ENCODE measurements around the gene ERC1. TPM values are rescaled to one million over a fixed set of nuclear protein-coding genes. Genes with fewer than 3 reads are reported as not detected.

ERC1 gene
- polyA plus RNA-seq, 1 donor from 2014 or later = 7.1 TPM

GRCh38 chr12:1162081-1162760 is 171.2 kb downstream of the ERC1 start:
- H3K36me3 ChIP-seq (ENCODE audit: insufficient read depth, low read length) = no peaks in the 10 kb centered on the region
- H4K20me1 ChIP-seq (ENCODE audit: insufficient read depth) = no peaks in the 10 kb centered on the region
- H3K27ac ChIP-seq (ENCODE audit: low read length) = no peak overlapping the region
- H3K79me2 ChIP-seq (replicated peaks; ENCODE audit: insufficient read depth, low read length) = no peaks in the 10 kb centered on the region
- no peaks in the 10 kb centered on the region for H3K9me2 ChIP-seq (ENCODE audit: insufficient read depth, low read length)
- no peak for TF ChIP-seq POLR2AphosphoS5 (IDR thresholded peaks at IDR 0.05)
- TF ChIP-seq REST (IDR thresholded peaks at IDR 0.05; ENCODE audit: borderline replicate concordance) = no peak
- no peak overlapping the region for H3K4me3 ChIP-seq (ENCODE audit: low read length)
- no peaks in the 10 kb centered on the region for H3F3A ChIP-seq (ENCODE audit: insufficient read depth, low read length, poor library complexity, severe bottlenecking)
- no peak overlapping the region for H2AFZ ChIP-seq (ENCODE audit: low read depth, low read length)
- no peaks in the 10 kb centered on the region for H3K9me3 ChIP-seq (ENCODE audit: low read length)
- no peaks in the 10 kb centered on the region for H3K27me3 ChIP-seq (ENCODE audit: insufficient read depth, low read depth, low read length)
- H3K4me2 ChIP-seq (ENCODE audit: low read length) = no peak overlapping the region
- no peak overlapping the region for H3K9ac ChIP-seq (ENCODE audit: low read length)

GRCh38 chr12:1167784-1168183 is 176.8 kb downstream of the ERC1 start:
- no peaks in the 10 kb centered on the region for H3K27me3 ChIP-seq (ENCODE audit: insufficient read depth, low read depth, low read length)
- no peaks in the 10 kb centered on the region for H3F3A ChIP-seq (ENCODE audit: insufficient read depth, low read length, poor library complexity, severe bottlenecking)
- H3K27ac ChIP-seq (ENCODE audit: low read length) = no peak overlapping the region
- no peak overlapping the region for H3K4me2 ChIP-seq (ENCODE audit: low read length)
- no peak overlapping the region for H3K9ac ChIP-seq (ENCODE audit: low read length)
- no peak overlapping the region for H2AFZ ChIP-seq (ENCODE audit: low read depth, low read length)
- TF ChIP-seq MXI1 (conservative IDR thresholded peaks at IDR 0.05; ENCODE audit: poor library complexity, severe bottlenecking) (no peak), REST (IDR thresholded peaks at IDR 0.05; ENCODE audit: borderline replicate concordance) (no peak), SMC3 (conservative IDR thresholded peaks at IDR 0.05; ENCODE audit: poor library complexity) (no peak), RAD21 (conservative IDR thresholded peaks at IDR 0.05) (no peak), POLR2AphosphoS5 (IDR thresholded peaks at IDR 0.05) (no peak), EP300 (conservative IDR thresholded peaks at IDR 0.05; ENCODE audit: poor library complexity, severe bottlenecking) (no peak), CTCF (IDR thresholded peaks at IDR 0.05; ENCODE audit: poor library complexity, severe bottlenecking) (no peak), EZH2 (IDR thresholded peaks at IDR 0.05; ENCODE audit: borderline replicate concordance, insufficient read depth, low read length, poor library complexity, severe bottlenecking) (no peak), TAF1 (IDR thresholded peaks at IDR 0.05; ENCODE audit: low read depth) (no peak)
- no peaks in the 10 kb centered on the region for H3K9me3 ChIP-seq (ENCODE audit: low read length)
- H3K9me2 ChIP-seq (ENCODE audit: insufficient read depth, low read length) = no peaks in the 10 kb centered on the region
- H3K36me3 ChIP-seq (ENCODE audit: insufficient read depth, low read length) = no peaks in the 10 kb centered on the region
- H3K4me3 ChIP-seq (ENCODE audit: low read length) = no peak overlapping the region
- no peaks in the 10 kb centered on the region for H3K79me2 ChIP-seq (replicated peaks; ENCODE audit: insufficient read depth, low read length)
- no peaks in the 10 kb centered on the region for H4K20me1 ChIP-seq (ENCODE audit: insufficient read depth)

Measured in neural cell (in vitro differentiated cells).